Fibroblast of mammary gland (primary cell): ENCODE measurements around the gene SERGEF.

Experiments
- DNase-seq: peaks from one replicate; pipeline ENCODE4 v3.0.0-alpha.2; 2010; ENCODE audit warnings: low read depth
- H3K4me3 ChIP-seq: 2 replicates; pipeline ENCODE4 v1.5.1; 2011; ENCODE audit warnings: low read depth, mild to moderate bottlenecking, low read length, moderate library complexity; ENCODE audit not compliant: control insufficient read depth
- CTCF ChIP-seq: conservative IDR thresholded peaks from 2 replicates; pipeline ENCODE4 v1.5.1; 2011; ENCODE audit warnings: low read depth, low read length, inconsistent platforms; ENCODE audit not compliant: control insufficient read depth, insufficient read depth

The SERGEF gene

GRCh38 chr11:17776212-17776875, 236.5 kb downstream of the SERGEF start:
- no peak for DNase-seq
- no peak overlapping the region for H3K4me3 ChIP-seq
- TF ChIP-seq CTCF = no peak

GRCh38 chr11:17775507-17776211, 237.2 kb downstream of the SERGEF start:
- DNase-seq = no peak
- no peak overlapping the region for H3K4me3 ChIP-seq
- TF ChIP-seq CTCF = no peak

GRCh38 chr11:17775035-17775348, 237.9 kb downstream of the SERGEF start:
- TF ChIP-seq CTCF = no peak
- no peak overlapping the region for H3K4me3 ChIP-seq
- no peak for DNase-seq

GRCh38 chr11:17774232-17775034, 238.4 kb downstream of the SERGEF start:
- TF ChIP-seq CTCF = no peak
- no peak for DNase-seq
- no peak overlapping the region for H3K4me3 ChIP-seq

GRCh38 chr11:17773674-17774073, 239.2 kb downstream of the SERGEF start:
- no peak overlapping the region for H3K4me3 ChIP-seq
- TF ChIP-seq CTCF = no peak
- DNase-seq = no peak

- no peak for DNase-seq
- TF ChIP-seq CTCF = no peak
Observed at GRCh38 chr11:17772704-17773600, 239.9 kb downstream of the SERGEF start.

More at GRCh38 chr11:17772704-17773600, 239.9 kb downstream of the SERGEF start:
- no peak overlapping the region for H3K4me3 ChIP-seq
